ENCODE data around the gene KPNB1. TPM values are rescaled to one million over a fixed set of nuclear protein-coding genes. Genes with fewer than 3 reads are reported as not detected.
A peak's percentile ranks its signal among the peaks of the same experiment; 100 is the strongest.

KPNB1 gene
- total and polyA plus RNA-seq, 2 of the 8 experiments (the other 6 are each of a cell fraction or from before 2014, with no cell fraction given) = 171 to 625 TPM

GRCh38 chr17:47708312-47708863 lies 58.7 kb downstream of the KPNB1 start:
- Histone ChIP-seq H2BK120ac (replicated peaks; ENCODE audit: low read depth, low read length) (no peak overlapping the region), H3K79me2 (ENCODE audit: control insufficient read depth in 1 of 2, insufficient read depth in 2 of 2, low read length in 2 of 2) (no peaks in the 10 kb centered on the region), H3K79me1 (ENCODE audit: low read depth, low read length) (no peaks in the 10 kb centered on the region), H2AK5ac (ENCODE audit: low read depth, low read length) (0 out of 2 replicates have a peak overlapping the region, but pooled peaks have one; percentile 24), H2AFZ (ENCODE audit: low read length) (no peak overlapping the region), H3K27ac (ENCODE audit: low read depth, low read length) (no peak overlapping the region), H4K91ac (replicated peaks; ENCODE audit: insufficient read length, low read length) (no peak overlapping the region), H4K5ac (ENCODE audit: insufficient read length, low read depth, low read length) (no peak overlapping the region), H3K36me3 (ENCODE audit: control insufficient read depth in 2 of 4, insufficient read depth in 4 of 4, low read length in 3 of 4) (no peaks in the 10 kb centered on the region), H3K14ac (ENCODE audit: insufficient read length) (no peak overlapping the region), H3K9ac (replicated peaks in 1 of 4; ENCODE audit: extremely low read depth in 1 of 4, low read depth in 3 of 4, low read length in 3 of 4) (no peak overlapping the region), H2BK15ac (ENCODE audit: low read length) (no peak overlapping the region), H3K23me2 (ENCODE audit: low read depth, low read length) (peaks cover 2% of the 10 kb centered on the region; the same call in 1 of the 2 replicates), H3K23ac (ENCODE audit: insufficient read length) (no peak overlapping the region), H3K9me3 (ENCODE audit: insufficient read depth in 2 of 2, low read depth in 1 of 2, low read length in 1 of 2) (no peaks in the 10 kb centered on the region), H2BK20ac (ENCODE audit: low read length) (no peak overlapping the region), H2BK5ac (ENCODE audit: low read depth, low read length) (no peak overlapping the region), H2BK12ac (ENCODE audit: low read depth, low read length) (no peak overlapping the region), H3K27me3 (replicated peaks in 1 of 4; ENCODE audit: control insufficient read depth in 3 of 4, extremely low read depth in 1 of 4, insufficient read depth in 3 of 4, low read length in 3 of 4) (peaks cover 0 to 16% (median 5%) of the 10 kb centered on the region in 4 experiments; a peak in 4 of 7 replicates), H3K56ac (replicated peaks; ENCODE audit: insufficient read length, low read depth, low read length) (no peak overlapping the region), H4K20me1 (replicated peaks in 1 of 2; ENCODE audit: control insufficient read depth in 1 of 2, insufficient read depth in 2 of 2, low read length in 2 of 2) (peaks cover 0 to 2% of the 10 kb centered on the region in 2 experiments), H3K4me3 (ENCODE audit: extremely low read depth in 1 of 4, insufficient read depth in 2 of 4, low read depth in 3 of 4, low read length in 4 of 4) (peak overlapping the region; percentile 21 to 57 (median 32); a peak in 7 of 8 replicates), H3K18ac (ENCODE audit: extremely low read depth, low read length) (no peak overlapping the region), H3K4me1 (replicated peaks in 1 of 4; ENCODE audit: control insufficient read depth in 3 of 4, insufficient read depth in 4 of 4, low read length in 3 of 4) (peaks cover 0 to 5% (median 3%) of the 10 kb centered on the region in 4 experiments; a peak in 5 of 7 replicates), H3K4ac (replicated peaks; ENCODE audit: insufficient read length, low read depth, low read length) (no peak overlapping the region), H3K4me2 (ENCODE audit: insufficient read depth in 1 of 2, low read depth in 2 of 2, low read length in 2 of 2) (peak overlapping the region; percentile 62 to 81), H4K8ac (ENCODE audit: extremely low read depth, insufficient read depth, low read length) (no peak overlapping the region)
- TF ChIP-seq ZNF274 (IDR thresholded peaks at IDR 0.05; ENCODE audit: borderline replicate concordance, extremely low read depth, low read length) (no peak), KDM4A (IDR thresholded peaks at IDR 0.05; ENCODE audit: low read depth, low read length, severe bottlenecking) (peak; percentile 2), NRF1 (IDR thresholded peaks at IDR 0.05; ENCODE audit: low read depth, low read length) (no peak)
- DNase-seq (ENCODE audit: low read depth in 1 of 2, low spot score in 2 of 2) (peak in 1 of 2 experiments; percentile 64), FAIRE-seq (no peak)
- WGBS, 2 experiments (ENCODE audit: extremely low coverage in 1 of 2, insufficient coverage in 1 of 2, insufficient read length in 1 of 2, insufficient replicate concordance in 2 of 2, low coverage in 1 of 2, low lambda C conversion rate in 2 of 2, missing lambda C conversion rate in 1 of 2) = 36% methylated on average over 9 of the region's 31 CpGs; no CpG with 5 or more reads in 1 of the 2 experiments
- ChIA-PET CTCF (ENCODE audit: partially characterized antibody) (interaction anchor here (0.9 to 19.8 kb wide), 8 partner anchors 9 to 43 kb away, joined by 3 to 441 read pairs (median 14); partner anchors contain the start of gene TBX21), POLR2A (ENCODE audit: partially characterized antibody) (interaction anchor here (0.7 to 2.0 kb wide), 11 partner anchors 9 to 59 kb away, joined by 3 to 13 read pairs (median 3); partner anchors contain the start of genes KPNB1 and TBKBP1)
